Glutamatergic neuron (in vitro differentiated cells): ENCODE measurements around the gene DIPK1B. TPM values are rescaled to one million over a fixed set of nuclear protein-coding genes. Genes with fewer than 3 reads are reported as not detected.

Experiments
- DNase-seq: peaks from one replicate; pipeline ENCODE4 v3.0.0; 2022
- H3K27ac Mint-ChIP-seq: one replicate; pipeline ENCODE4 v1.8.0; 2020; ENCODE audit warnings: mild to moderate bottlenecking, mixed read lengths, inconsistent platforms; ENCODE audit not compliant: unreplicated experiment
- H3K27me3 Mint-ChIP-seq: one replicate; pipeline ENCODE4 v1.8.0; 2020; ENCODE audit warnings: mild to moderate bottlenecking, moderate library complexity, mixed read lengths, inconsistent platforms; ENCODE audit not compliant: unreplicated experiment
- H3K36me3 Mint-ChIP-seq: one replicate; pipeline ENCODE4 v1.8.0; 2020; ENCODE audit warnings: mild to moderate bottlenecking, mixed read lengths, inconsistent platforms; ENCODE audit not compliant: unreplicated experiment
- H3K4me1 Mint-ChIP-seq: one replicate; pipeline ENCODE4 v1.8.0; 2020; ENCODE audit warnings: mild to moderate bottlenecking, low read depth, mixed read lengths, inconsistent platforms; ENCODE audit not compliant: unreplicated experiment
- H3K4me3 Mint-ChIP-seq: one replicate; pipeline ENCODE4 v1.8.0; 2020; ENCODE audit warnings: mild to moderate bottlenecking, mixed read lengths, inconsistent platforms; ENCODE audit not compliant: unreplicated experiment
- H3K9me3 Mint-ChIP-seq: one replicate; pipeline ENCODE4 v1.8.0; 2020; ENCODE audit warnings: mild to moderate bottlenecking, moderate library complexity, mixed read lengths, inconsistent platforms; ENCODE audit not compliant: unreplicated experiment
- CTCF ChIP-seq: fragments of 200-600 bp; sonication (generic); IDR thresholded peaks from one replicate; pipeline ENCODE4 v1.5.0; 2021; ENCODE audit not compliant: partially characterized antibody, unreplicated experiment
- total RNA-seq: library from RNA; stranded (reverse); fragmentation: NEBNext Ultra II Directional; extraction: Animal tissue kit (Norgen Biotek cat#: 25700); gene quantifications from one replicate; pipeline ENCODE4 v1.2.1, GENCODE V29; 2021; ENCODE audit not compliant: unreplicated experiment

DIPK1B gene
- total RNA-seq, 1 donor from 2014 or later, result 71.3 TPM

GRCh38 chr9:136678034-136678433 is 34.3 kb upstream of the DIPK1B start:
- Mint-ChIP-seq H3K9me3 (peaks cover under 1% of the 10 kb centered on the region), H3K27ac (no peak overlapping the region), H3K36me3 (no peaks in the 10 kb centered on the region), H3K4me1 (peaks cover 4% of the 10 kb centered on the region), H3K27me3 (peaks cover 3% of the 10 kb centered on the region), H3K4me3 (no peak overlapping the region)
- TF ChIP-seq CTCF, result no peak
- no peak for DNase-seq

GRCh38 chr9:136678624-136679023 is 33.7 kb upstream of the DIPK1B start:
- no peak for TF ChIP-seq CTCF
- no peaks in the 10 kb centered on the region for H3K9me3 Mint-ChIP-seq
- no peaks in the 10 kb centered on the region for H3K36me3 Mint-ChIP-seq
- H3K4me3 Mint-ChIP-seq, result no peak overlapping the region
- no peak for DNase-seq
- no peak overlapping the region for H3K27ac Mint-ChIP-seq
- peaks cover 4% of the 10 kb centered on the region for H3K4me1 Mint-ChIP-seq
- peaks cover 3% of the 10 kb centered on the region for H3K27me3 Mint-ChIP-seq

GRCh38 chr9:136679431-136679941 is 32.9 kb upstream of the DIPK1B start:
- no peak for TF ChIP-seq CTCF
- peaks cover 3% of the 10 kb centered on the region for H3K27me3 Mint-ChIP-seq
- H3K4me1 Mint-ChIP-seq, result peaks cover 10% of the 10 kb centered on the region
- no peak for DNase-seq
- peak overlapping the region; percentile 7 for H3K4me3 Mint-ChIP-seq
- no peaks in the 10 kb centered on the region for H3K36me3 Mint-ChIP-seq
- H3K27ac Mint-ChIP-seq, result no peak overlapping the region
- H3K9me3 Mint-ChIP-seq, result no peaks in the 10 kb centered on the region

GRCh38 chr9:136681029-136681428 is 31.3 kb upstream of the DIPK1B start:
- Mint-ChIP-seq H3K36me3 (no peaks in the 10 kb centered on the region), H3K9me3 (no peaks in the 10 kb centered on the region), H3K4me1 (peaks cover 13% of the 10 kb centered on the region), H3K4me3 (no peak overlapping the region), H3K27me3 (peaks cover 3% of the 10 kb centered on the region), H3K27ac (no peak overlapping the region)
- DNase-seq, result no peak
- no peak for TF ChIP-seq CTCF

- H3K27me3 Mint-ChIP-seq, result peaks cover 3% of the 10 kb centered on the region
- DNase-seq, result no peak
- H3K4me1 Mint-ChIP-seq, result peaks cover 13% of the 10 kb centered on the region
- no peaks in the 10 kb centered on the region for H3K36me3 Mint-ChIP-seq
- H3K4me3 Mint-ChIP-seq, result no peak overlapping the region
- no peak overlapping the region for H3K27ac Mint-ChIP-seq
- no peaks in the 10 kb centered on the region for H3K9me3 Mint-ChIP-seq
- TF ChIP-seq CTCF, result no peak
Measured at GRCh38 chr9:136681945-136682699, 30.2 kb upstream of the DIPK1B start.
